Ureter (tissue), 1 donor: Measurements from ENCODE around the gene BPI. TPM values are rescaled to one million over a fixed set of nuclear protein-coding genes. Genes with fewer than 3 reads are reported as not detected.
"Not testable (repeated sequence)": the region's sequence is repeated elsewhere in the genome, so short reads cannot be mapped to it uniquely, and the experiment has no call there.

Experiments
- DNase-seq: peaks from one replicate; pipeline ENCODE4 v3.0.0-alpha.2; 2020; ENCODE audit warnings: low spot score
- total RNA-seq: library from RNA; stranded (reverse); gene quantifications from one replicate; pipeline ENCODE4 v1.2.4, GENCODE V29; 2023
- donor health status: DM: yes; HTN: yes; CAD: no.

The BPI gene
- total RNA-seq, 1 donor from 2014 or later = not detected

GRCh38 chr20:38363004-38363747 is 59.2 kb downstream of the BPI start:
- no peak for DNase-seq

- DNase-seq = no peak
Observed at GRCh38 chr20:38369389-38369788, 65.4 kb downstream of the BPI start.

DNA sequence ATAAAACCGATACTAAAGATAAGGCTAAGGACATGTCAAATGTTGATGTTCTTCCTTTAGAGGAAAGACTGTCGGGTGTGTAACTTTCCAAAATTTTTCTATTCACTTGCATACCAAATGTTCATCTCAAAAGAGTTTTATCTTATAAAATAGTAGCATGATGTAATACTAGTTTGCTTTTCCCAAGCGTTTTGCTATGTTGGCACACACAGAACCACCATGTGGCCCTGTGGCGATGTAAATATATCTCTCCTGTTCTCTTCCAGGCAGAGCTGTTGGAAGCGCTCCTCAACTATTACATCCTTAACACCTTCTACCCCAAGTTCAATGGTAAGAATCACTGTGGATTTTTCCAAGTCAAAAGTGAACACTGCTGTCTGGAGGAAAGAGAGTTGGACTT is 68.8 kb downstream of the BPI start:
- no peak for DNase-seq

GRCh38 chr20:38373231-38373867 is 69.4 kb downstream of the BPI start:
- no peak for DNase-seq

GRCh38 chr20:38373898-38374297 is 69.9 kb downstream of the BPI start:
- no peak for DNase-seq

GRCh38 chr20:38377039-38377685 is 73.2 kb downstream of the BPI start:
- DNase-seq = no peak

- not testable (repeated sequence) for DNase-seq
Observed at GRCh38 chr20:38377838-38378237, 73.9 kb downstream of the BPI start.

DNA sequence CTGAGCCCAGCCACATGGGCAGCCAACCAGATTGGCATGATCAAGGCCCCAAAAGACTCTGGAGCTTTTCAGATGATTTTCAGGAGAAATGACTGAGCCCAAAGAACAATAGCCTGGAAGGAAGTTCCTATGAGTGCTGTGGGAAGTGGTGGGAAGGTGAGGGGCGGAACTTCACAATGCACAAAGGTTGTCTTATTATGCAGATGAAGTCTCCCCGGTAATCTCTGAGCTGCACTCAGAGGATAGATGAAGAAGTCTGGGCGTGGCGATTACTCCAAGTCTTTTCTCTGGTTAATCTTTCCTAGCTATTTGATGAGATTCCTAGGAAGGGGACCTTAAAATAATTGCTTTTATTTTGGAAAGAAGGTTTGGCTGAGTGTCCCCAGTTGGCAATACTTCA is 79.2 kb downstream of the BPI start:
- no peak for DNase-seq

- no peak for DNase-seq
Observed at GRCh38 chr20:38386004-38386403, 82.0 kb downstream of the BPI start.

GRCh38 chr20:38386851-38387250 is 82.9 kb downstream of the BPI start:
- DNase-seq = no peak

Other genes starting within 250 kb of the BPI start
- gene TGM2, start 138.9 kb upstream of the BPI start, total RNA-seq = 143 TPM
- 3.9 TPM for gene KIAA1755, start 43.4 kb upstream of the BPI start, total RNA-seq
- gene LBP, start 42.3 kb downstream of the BPI start, total RNA-seq = 0.83 TPM
- 54.1 TPM for gene SNHG17, start 131.2 kb downstream of the BPI start, total RNA-seq
- 67.9 TPM for gene RALGAPB, start 168.7 kb downstream of the BPI start, total RNA-seq